ENCODE measurements around the gene ARHGAP21. TPM values are rescaled to one million over a fixed set of nuclear protein-coding genes. Genes with fewer than 3 reads are reported as not detected.

ARHGAP21 gene
- polyA plus RNA-seq, 2 donors: 8.3 to 9.7 TPM

- Histone ChIP-seq H3K27me3 (ENCODE audit: control insufficient read depth in 1 of 2, insufficient read depth in 2 of 2, low read length in 2 of 2) (no peaks in the 10 kb centered on the region), H3K4me3 (ENCODE audit: low read depth in 1 of 2, low read length in 2 of 2) (peak overlapping the region; percentile 48 to 70), H3K4me1 (ENCODE audit: control insufficient read depth in 2 of 2, insufficient read depth in 2 of 2, low read length in 1 of 2) (peaks cover 0 to 5% of the 10 kb centered on the region in 2 donors), H3K36me3 (ENCODE audit: control insufficient read depth in 2 of 2, insufficient read depth in 2 of 2, low read length in 1 of 2) (no peaks in the 10 kb centered on the region), H3K27ac (ENCODE audit: low read depth in 2 of 2, low read length in 1 of 2) (peak overlapping the region; percentile 93 to 97), H3K9me3 (ENCODE audit: control insufficient read depth in 2 of 2, insufficient read depth in 1 of 2, low read depth in 1 of 2, low read length in 1 of 2) (no peaks in the 10 kb centered on the region)
- 2 to 3% methylated on average over 51 to 52 of the region's 52 CpGs for WGBS, 2 donors
These were observed 918 bp upstream of the ARHGAP21 start for GRCh38 chr10:24724381-24725228.

GRCh38 chr10:24723386-24723787, 300 bp downstream of the ARHGAP21 start:
- H3K4me1 ChIP-seq (ENCODE audit: control insufficient read depth in 2 of 2, insufficient read depth in 2 of 2, low read length in 1 of 2): peaks cover 0 to 5% of the 10 kb centered on the region in 2 donors
- H3K27me3 ChIP-seq (ENCODE audit: control insufficient read depth in 1 of 2, insufficient read depth in 2 of 2, low read length in 2 of 2): no peaks in the 10 kb centered on the region
- no peaks in the 10 kb centered on the region for H3K9me3 ChIP-seq (ENCODE audit: control insufficient read depth in 2 of 2, insufficient read depth in 1 of 2, low read depth in 1 of 2, low read length in 1 of 2)
- peak overlapping the region; percentile 62 to 70 for H3K4me3 ChIP-seq (ENCODE audit: low read depth in 1 of 2, low read length in 2 of 2)
- WGBS, 2 donors: 0 to 1% methylated on average over 16 to 70 of the region's 70 CpGs
- no peaks in the 10 kb centered on the region for H3K36me3 ChIP-seq (ENCODE audit: control insufficient read depth in 2 of 2, insufficient read depth in 2 of 2, low read length in 1 of 2)
- H3K27ac ChIP-seq (ENCODE audit: low read depth in 2 of 2, low read length in 1 of 2): peak overlapping the region; percentile 93 to 97

DNA sequence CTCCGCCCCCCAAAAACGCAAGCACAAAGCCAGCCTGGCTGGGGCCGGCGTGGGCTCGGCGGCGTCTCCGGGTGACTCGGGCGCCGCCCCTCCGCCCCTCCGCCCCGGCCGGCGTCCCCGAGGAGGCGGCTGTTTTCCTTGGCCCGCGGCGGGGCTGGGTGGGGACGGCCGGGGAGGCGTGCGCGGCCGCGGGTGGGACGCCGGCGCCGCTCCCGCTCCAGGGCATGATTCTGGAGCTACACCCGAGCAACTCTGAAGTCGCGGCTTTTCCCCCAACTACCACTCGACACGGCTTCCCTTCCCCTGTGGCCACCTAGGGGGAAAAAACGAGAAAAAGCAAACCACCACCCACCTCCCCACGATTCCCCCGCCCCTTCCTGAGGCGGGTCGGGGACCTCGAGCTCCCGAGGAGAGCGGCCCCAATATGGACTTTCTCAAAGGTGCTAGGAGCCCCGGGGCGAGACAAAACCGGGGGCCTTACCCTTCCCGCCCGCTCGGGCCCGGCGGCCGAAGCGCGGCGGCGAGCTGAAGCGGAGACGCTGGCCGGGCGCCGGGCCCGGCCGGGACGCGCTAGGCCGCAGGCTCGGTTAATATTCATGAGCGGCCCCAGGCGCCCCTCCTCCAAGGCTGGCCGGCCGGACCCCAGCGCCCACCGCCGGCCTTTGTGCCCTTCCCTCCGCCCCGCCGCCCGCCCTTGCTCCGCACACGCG, 856 bp downstream of the ARHGAP21 start:
- WGBS, 2 donors: 0 to 1% methylated on average over 70 to 84 of the region's 84 CpGs
- H3K27ac ChIP-seq (ENCODE audit: low read depth in 2 of 2, low read length in 1 of 2): peak overlapping the region; percentile 93 to 97

DNA sequence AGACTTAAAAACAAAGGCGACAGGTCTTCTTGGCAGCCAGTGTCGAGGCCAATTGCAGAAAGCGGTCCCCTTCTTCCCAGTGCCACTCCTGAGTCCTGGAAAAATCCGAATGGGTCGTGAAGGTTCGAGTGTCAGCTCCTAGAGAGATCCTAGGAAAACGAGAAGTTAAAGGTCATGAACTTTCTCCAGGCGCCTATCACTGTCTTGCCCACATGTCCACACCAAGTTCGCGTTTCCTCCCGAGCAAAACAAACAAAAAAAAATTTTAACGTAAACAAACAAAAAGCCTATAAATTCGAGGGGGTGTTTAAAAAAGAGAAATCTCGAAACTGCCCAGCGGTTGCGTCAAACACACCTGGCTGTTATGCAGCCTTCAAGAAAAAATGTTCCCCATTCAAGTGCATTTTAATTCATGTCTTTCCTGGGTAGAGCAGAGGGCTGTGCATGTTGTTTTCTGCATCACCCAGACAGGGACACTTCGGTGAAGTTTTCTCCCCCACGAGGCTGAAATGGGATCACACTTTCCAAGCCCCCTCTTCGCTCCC, 1.5 kb downstream of the ARHGAP21 start:
- Histone ChIP-seq H3K4me1 (ENCODE audit: control insufficient read depth in 2 of 2, insufficient read depth in 2 of 2, low read length in 1 of 2) (peaks cover 0 to 5% of the 10 kb centered on the region in 2 donors), H3K9me3 (ENCODE audit: control insufficient read depth in 2 of 2, insufficient read depth in 1 of 2, low read depth in 1 of 2, low read length in 1 of 2) (no peaks in the 10 kb centered on the region), H3K27me3 (ENCODE audit: control insufficient read depth in 1 of 2, insufficient read depth in 2 of 2, low read length in 2 of 2) (no peaks in the 10 kb centered on the region), H3K27ac (ENCODE audit: low read depth in 2 of 2, low read length in 1 of 2) (peak overlapping the region; percentile 93 to 97), H3K36me3 (ENCODE audit: control insufficient read depth in 2 of 2, insufficient read depth in 2 of 2, low read length in 1 of 2) (no peaks in the 10 kb centered on the region), H3K4me3 (ENCODE audit: low read depth in 1 of 2, low read length in 2 of 2) (peak overlapping the region; percentile 62 to 70)
- WGBS, 2 donors: 5 to 8% methylated on average over 19 of the region's 19 CpGs

More for the DNA sequence above, 856 bp downstream of the ARHGAP21 start:
- H3K4me3 ChIP-seq (ENCODE audit: low read depth in 1 of 2, low read length in 2 of 2): peak overlapping the region; percentile 62 to 70
- no peaks in the 10 kb centered on the region for H3K27me3 ChIP-seq (ENCODE audit: control insufficient read depth in 1 of 2, insufficient read depth in 2 of 2, low read length in 2 of 2)
- H3K4me1 ChIP-seq (ENCODE audit: control insufficient read depth in 2 of 2, insufficient read depth in 2 of 2, low read length in 1 of 2): peaks cover 0 to 5% of the 10 kb centered on the region in 2 donors
- H3K9me3 ChIP-seq (ENCODE audit: control insufficient read depth in 2 of 2, insufficient read depth in 1 of 2, low read depth in 1 of 2, low read length in 1 of 2): no peaks in the 10 kb centered on the region
- H3K36me3 ChIP-seq (ENCODE audit: control insufficient read depth in 2 of 2, insufficient read depth in 2 of 2, low read length in 1 of 2): no peaks in the 10 kb centered on the region

DNA sequence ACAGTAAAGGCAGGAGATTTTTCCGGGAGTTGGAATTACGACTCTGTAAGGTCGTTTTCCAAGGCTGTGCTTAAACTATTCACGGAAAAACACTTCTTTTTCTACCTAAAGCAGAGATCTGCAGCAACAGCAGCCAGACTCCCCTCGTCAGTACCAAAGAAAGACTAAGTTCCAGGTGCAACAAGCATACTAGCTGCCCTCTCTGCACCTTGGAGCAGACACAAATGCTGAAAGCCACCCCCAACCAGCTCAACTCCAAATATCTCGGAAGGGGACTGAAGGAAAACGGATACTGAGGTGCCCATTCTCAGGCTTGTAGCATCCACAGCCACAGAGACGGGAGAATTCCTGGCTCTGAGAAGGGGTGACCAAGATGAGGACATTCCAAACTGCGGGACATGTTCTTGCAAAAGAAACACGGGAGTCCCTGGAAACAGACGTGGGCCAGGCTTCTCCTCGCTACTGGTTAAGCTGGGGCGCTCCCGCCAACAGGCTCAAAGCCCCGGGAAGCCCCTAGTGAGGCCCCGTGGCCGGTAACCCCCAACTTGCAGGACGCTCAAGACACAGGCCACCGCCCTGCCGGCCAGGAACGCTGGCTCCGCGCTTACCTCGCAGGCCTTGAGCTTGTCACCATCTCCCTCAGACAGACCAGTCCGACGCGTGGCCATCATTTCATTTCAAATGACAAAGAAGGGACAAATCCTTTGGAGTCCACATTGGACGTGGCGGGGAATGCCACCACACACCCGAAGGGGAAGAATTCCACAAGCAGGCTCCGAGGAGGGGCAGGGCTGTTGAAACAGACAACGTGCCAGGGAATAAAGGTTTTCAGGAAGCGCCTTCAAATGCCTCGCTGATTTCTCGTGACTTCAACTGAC, 2.2 kb downstream of the ARHGAP21 start:
- Histone ChIP-seq H3K9me3 (ENCODE audit: control insufficient read depth in 2 of 2, insufficient read depth in 1 of 2, low read depth in 1 of 2, low read length in 1 of 2) (no peaks in the 10 kb centered on the region), H3K4me1 (ENCODE audit: control insufficient read depth in 2 of 2, insufficient read depth in 2 of 2, low read length in 1 of 2) (peaks cover 0 to 5% of the 10 kb centered on the region in 2 donors), H3K27me3 (ENCODE audit: control insufficient read depth in 1 of 2, insufficient read depth in 2 of 2, low read length in 2 of 2) (no peaks in the 10 kb centered on the region), H3K4me3 (ENCODE audit: low read depth in 1 of 2, low read length in 2 of 2) (peak overlapping the region; percentile 33 to 70), H3K36me3 (ENCODE audit: control insufficient read depth in 2 of 2, insufficient read depth in 2 of 2, low read length in 1 of 2) (no peaks in the 10 kb centered on the region), H3K27ac (ENCODE audit: low read depth in 2 of 2, low read length in 1 of 2) (peak overlapping the region in 1 of 2 donors; percentile 50)
- 18 to 26% methylated on average over 35 of the region's 35 CpGs for WGBS, 2 donors

DNA sequence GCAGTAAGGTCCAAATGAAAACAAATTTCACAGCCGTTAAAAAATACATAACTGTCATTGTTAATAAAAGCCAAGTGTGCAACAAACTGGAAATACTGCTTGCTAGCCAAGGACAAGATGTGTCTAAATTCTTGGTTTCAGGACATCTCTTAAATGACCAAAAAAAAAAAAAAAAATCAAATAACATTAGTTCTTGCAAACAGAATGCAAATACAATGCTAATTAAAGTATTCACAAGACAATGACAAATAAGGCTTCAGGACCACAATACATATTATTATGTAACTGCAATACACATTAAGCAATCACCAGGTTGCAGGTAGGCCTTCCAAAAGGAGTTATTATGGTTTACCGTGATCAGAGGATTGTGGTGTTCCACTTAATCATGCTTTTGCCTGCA, 3.6 kb downstream of the ARHGAP21 start:
- WGBS, 2 donors: 20 to 26% methylated on average over 2 of the region's 2 CpGs
- Histone ChIP-seq H3K4me1 (ENCODE audit: control insufficient read depth in 2 of 2, insufficient read depth in 2 of 2, low read length in 1 of 2) (peaks cover 3 to 5% of the 10 kb centered on the region in 2 donors), H3K27me3 (ENCODE audit: control insufficient read depth in 1 of 2, insufficient read depth in 2 of 2, low read length in 2 of 2) (no peaks in the 10 kb centered on the region), H3K9me3 (ENCODE audit: control insufficient read depth in 2 of 2, insufficient read depth in 1 of 2, low read depth in 1 of 2, low read length in 1 of 2) (no peaks in the 10 kb centered on the region), H3K36me3 (ENCODE audit: control insufficient read depth in 2 of 2, insufficient read depth in 2 of 2, low read length in 1 of 2) (no peaks in the 10 kb centered on the region), H3K27ac (ENCODE audit: low read depth in 2 of 2, low read length in 1 of 2) (no peak overlapping the region), H3K4me3 (ENCODE audit: low read depth in 1 of 2, low read length in 2 of 2) (peak overlapping the region in 1 of 2 donors; percentile 70)

- Histone ChIP-seq H3K27me3 (ENCODE audit: control insufficient read depth in 1 of 2, insufficient read depth in 2 of 2, low read length in 2 of 2) (no peaks in the 10 kb centered on the region), H3K27ac (ENCODE audit: low read depth in 2 of 2, low read length in 1 of 2) (peak overlapping the region in 1 of 2 donors; percentile 19), H3K36me3 (ENCODE audit: control insufficient read depth in 2 of 2, insufficient read depth in 2 of 2, low read length in 1 of 2) (no peaks in the 10 kb centered on the region), H3K4me1 (ENCODE audit: control insufficient read depth in 2 of 2, insufficient read depth in 2 of 2, low read length in 1 of 2) (peaks cover 3 to 5% of the 10 kb centered on the region in 2 donors), H3K9me3 (ENCODE audit: control insufficient read depth in 2 of 2, insufficient read depth in 1 of 2, low read depth in 1 of 2, low read length in 1 of 2) (no peaks in the 10 kb centered on the region), H3K4me3 (ENCODE audit: low read depth in 1 of 2, low read length in 2 of 2) (no peak overlapping the region)
- 84 to 86% methylated on average over 10 of the region's 10 CpGs for whole genome bisulfite sequencing, 2 donors
These were observed 5.4 kb downstream of the ARHGAP21 start for GRCh38 chr10:24718031-24718855.

GRCh38 chr10:24716295-24716694, 7.4 kb downstream of the ARHGAP21 start:
- Histone ChIP-seq H3K4me1 (ENCODE audit: control insufficient read depth in 2 of 2, insufficient read depth in 2 of 2, low read length in 1 of 2) (peaks cover under 1 to 3% of the 10 kb centered on the region in 2 donors), H3K27me3 (ENCODE audit: control insufficient read depth in 1 of 2, insufficient read depth in 2 of 2, low read length in 2 of 2) (no peaks in the 10 kb centered on the region), H3K36me3 (ENCODE audit: control insufficient read depth in 2 of 2, insufficient read depth in 2 of 2, low read length in 1 of 2) (no peaks in the 10 kb centered on the region), H3K9me3 (ENCODE audit: control insufficient read depth in 2 of 2, insufficient read depth in 1 of 2, low read depth in 1 of 2, low read length in 1 of 2) (no peaks in the 10 kb centered on the region), H3K27ac (ENCODE audit: low read depth in 2 of 2, low read length in 1 of 2) (no peak overlapping the region), H3K4me3 (ENCODE audit: low read depth in 1 of 2, low read length in 2 of 2) (no peak overlapping the region)
- WGBS, 2 donors: 39 to 52% methylated on average over 5 of the region's 5 CpGs
